BLaER1 (cell line): ENCODE results near the gene ACR.
"Not testable (repeated sequence)": the region's sequence is repeated elsewhere in the genome, so short reads cannot be mapped to it uniquely, and the experiment has no call there.

ENCODE experiments used
- H3K27ac ChIP-seq: shearing (Covaris generic); formaldehyde crosslinking; 2 replicates; pipeline ENCODE4 v1.8.1; 2022
- H3K27me3 ChIP-seq: shearing (Covaris generic); formaldehyde crosslinking; 2 replicates; pipeline ENCODE4 v1.8.1; 2022
- H3K36me3 ChIP-seq: shearing (Covaris generic); formaldehyde crosslinking; 2 replicates; pipeline ENCODE4 v1.8.1; 2022
- H3K4me1 ChIP-seq: shearing (Covaris generic); formaldehyde crosslinking; 2 replicates; pipeline ENCODE4 v1.8.1; 2022
- H3K4me2 ChIP-seq: shearing (Covaris generic); formaldehyde crosslinking; 2 replicates; pipeline ENCODE4 v1.8.1; 2022
- H3K4me3 ChIP-seq: shearing (Covaris generic); formaldehyde crosslinking; 2 replicates; pipeline ENCODE4 v1.8.1; 2022
- H3K9ac ChIP-seq: shearing (Covaris generic); formaldehyde crosslinking; 2 replicates; pipeline ENCODE4 v1.8.1; 2022
- H3K9me3 ChIP-seq: shearing (Covaris generic); formaldehyde crosslinking; 2 replicates; pipeline ENCODE4 v1.8.1; 2022
- H4K20me1 ChIP-seq: shearing (Covaris generic); formaldehyde crosslinking; 2 replicates; pipeline ENCODE4 v1.8.1; 2022

Gene ACR

DNA sequence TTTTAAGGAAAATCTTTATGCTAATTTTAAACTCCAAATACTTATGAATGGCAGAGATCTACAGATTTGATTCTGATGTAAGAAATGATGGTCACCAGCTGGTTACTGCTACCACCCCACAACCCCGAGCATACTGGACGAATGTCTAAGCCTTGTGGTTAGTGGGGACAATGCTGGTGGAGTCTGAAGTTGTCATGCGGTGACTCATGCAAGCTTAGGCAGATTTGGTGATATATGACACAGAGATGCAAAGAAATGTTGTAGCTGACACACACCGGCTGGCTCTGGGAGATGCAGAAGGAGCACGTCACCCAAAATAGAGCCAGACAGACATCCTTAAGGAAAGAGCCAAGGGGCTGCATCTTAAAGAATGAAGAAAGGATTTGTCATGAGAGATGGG lies 48.9 kb downstream of the ACR start:
- H3K36me3 ChIP-seq, H3K4me1 ChIP-seq, H3K4me2 ChIP-seq, H4K20me1 ChIP-seq, H3K9me3 ChIP-seq, H3K27me3 ChIP-seq, H3K27ac ChIP-seq, H3K9ac ChIP-seq, H3K4me3 ChIP-seq: not testable (repeated sequence)
